Measurements from ENCODE around the gene NPAS3.

NPAS3 gene

GRCh38 chr14:33386140-33386539 is 447.5 kb downstream of the NPAS3 start:
- DNase-seq = no peak
- in situ Hi-C loops (cut with HindIII; ENCODE audit: low pct_ligation_motif_present, low sequenced_read_pairs) = no loop called here
- Histone ChIP-seq H3K27ac (peak overlapping the region; percentile 4), H3K36me3 (replicated peaks) (no peaks in the 10 kb centered on the region), H3K4me3 (ENCODE audit: low read depth, low read length) (no peak overlapping the region), H3K27me3 (replicated peaks) (no peaks in the 10 kb centered on the region)
- TF ChIP-seq CTCF (IDR thresholded peaks at IDR 0.05; ENCODE audit: low read depth, low read length, missing control alignments) = no peak

- Histone ChIP-seq H3K4me3 (ENCODE audit: low read depth, low read length) (no peak overlapping the region), H3K27me3 (replicated peaks) (no peaks in the 10 kb centered on the region), H3K27ac (no peak overlapping the region), H3K36me3 (replicated peaks) (no peaks in the 10 kb centered on the region)
- in situ Hi-C loops (cut with HindIII; ENCODE audit: low pct_ligation_motif_present, low sequenced_read_pairs) = no loop called here
- no peak for TF ChIP-seq CTCF (IDR thresholded peaks at IDR 0.05; ENCODE audit: low read depth, low read length, missing control alignments)
- DNase-seq = peak; percentile 27
Observed at GRCh38 chr14:33386781-33387180, 448.1 kb downstream of the NPAS3 start.

- no peak overlapping the region for H3K4me3 ChIP-seq (ENCODE audit: low read depth, low read length)
- DNase-seq = no peak
- no peaks in the 10 kb centered on the region for H3K27me3 ChIP-seq (replicated peaks)
- in situ Hi-C loops (cut with HindIII; ENCODE audit: low pct_ligation_motif_present, low sequenced_read_pairs) = no loop called here
- H3K27ac ChIP-seq = no peak overlapping the region
- no peaks in the 10 kb centered on the region for H3K36me3 ChIP-seq (replicated peaks)
- TF ChIP-seq CTCF (IDR thresholded peaks at IDR 0.05; ENCODE audit: low read depth, low read length, missing control alignments) = no peak
Observed at GRCh38 chr14:33390335-33390734, 451.7 kb downstream of the NPAS3 start.

- no peaks in the 10 kb centered on the region for H3K36me3 ChIP-seq (replicated peaks)
- H3K27me3 ChIP-seq (replicated peaks) = no peaks in the 10 kb centered on the region
- no peak overlapping the region for H3K27ac ChIP-seq
- DNase-seq = peak; percentile 39
- in situ Hi-C loops (cut with HindIII; ENCODE audit: low pct_ligation_motif_present, low sequenced_read_pairs) = no loop called here
- H3K4me3 ChIP-seq (ENCODE audit: low read depth, low read length) = no peak overlapping the region
- TF ChIP-seq CTCF (IDR thresholded peaks at IDR 0.05; ENCODE audit: low read depth, low read length, missing control alignments) = no peak
Observed at GRCh38 chr14:33393231-33393894, 454.7 kb downstream of the NPAS3 start.

GRCh38 chr14:33393895-33394368 is 455.3 kb downstream of the NPAS3 start:
- H3K4me3 ChIP-seq (ENCODE audit: low read depth, low read length) = no peak overlapping the region
- no peak for TF ChIP-seq CTCF (IDR thresholded peaks at IDR 0.05; ENCODE audit: low read depth, low read length, missing control alignments)
- H3K27ac ChIP-seq = no peak overlapping the region
- no peaks in the 10 kb centered on the region for H3K36me3 ChIP-seq (replicated peaks)
- H3K27me3 ChIP-seq (replicated peaks) = no peaks in the 10 kb centered on the region
- DNase-seq = no peak
- in situ Hi-C loops (cut with HindIII; ENCODE audit: low pct_ligation_motif_present, low sequenced_read_pairs) = no loop called here

- Histone ChIP-seq H3K36me3 (replicated peaks) (no peaks in the 10 kb centered on the region), H3K4me3 (ENCODE audit: low read depth, low read length) (no peak overlapping the region), H3K27me3 (replicated peaks) (no peaks in the 10 kb centered on the region), H3K27ac (no peak overlapping the region)
- no peak for TF ChIP-seq CTCF (IDR thresholded peaks at IDR 0.05; ENCODE audit: low read depth, low read length, missing control alignments)
- in situ Hi-C loops (cut with HindIII; ENCODE audit: low pct_ligation_motif_present, low sequenced_read_pairs) = no loop called here
- DNase-seq = no peak
Observed at GRCh38 chr14:33401311-33401710, 462.6 kb downstream of the NPAS3 start.
